Stimulated activated CD8-positive, alpha-beta memory T cell treated with anti-CD3 and anti-CD28 coated beads, Interleukin-12 subunit alpha, Interleukin-12 subunit beta, amount 100 ng/mL, for 4 hours (primary cell): Measurements from ENCODE around the gene ZNF750.
"Not testable (repeated sequence)": the region's sequence is repeated elsewhere in the genome, so short reads cannot be mapped to it uniquely, and the experiment has no call there.

ENCODE experiments used
- DNase-seq: peaks from one replicate; pipeline ENCODE4 v3.0.0-alpha.2; 2020; ENCODE audit warnings: low read depth

Gene ZNF750

GRCh38 chr17:82793974-82794630 is 45.7 kb downstream of the ZNF750 start:
- no peak for DNase-seq

DNA sequence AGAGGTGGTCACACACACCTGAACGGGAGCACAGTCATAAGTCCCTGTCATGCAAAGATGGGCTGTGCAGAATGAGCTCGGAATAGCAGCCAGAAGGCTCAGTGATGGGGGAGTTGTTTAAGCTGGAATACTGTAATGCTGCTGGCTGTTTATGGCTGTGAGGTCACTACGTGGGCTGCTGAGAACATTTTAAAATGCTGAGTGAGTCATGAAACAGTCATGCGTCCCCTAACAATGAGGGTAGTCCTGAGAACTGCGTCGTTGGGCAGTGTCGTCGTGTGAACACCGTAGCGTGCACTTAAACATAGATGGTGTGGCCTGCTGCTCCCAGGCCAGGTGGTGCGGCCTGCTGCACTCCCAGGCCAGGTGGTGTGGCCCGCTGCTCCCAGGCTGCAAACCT is 48.3 kb downstream of the ZNF750 start:
- DNase-seq = no peak

DNA sequence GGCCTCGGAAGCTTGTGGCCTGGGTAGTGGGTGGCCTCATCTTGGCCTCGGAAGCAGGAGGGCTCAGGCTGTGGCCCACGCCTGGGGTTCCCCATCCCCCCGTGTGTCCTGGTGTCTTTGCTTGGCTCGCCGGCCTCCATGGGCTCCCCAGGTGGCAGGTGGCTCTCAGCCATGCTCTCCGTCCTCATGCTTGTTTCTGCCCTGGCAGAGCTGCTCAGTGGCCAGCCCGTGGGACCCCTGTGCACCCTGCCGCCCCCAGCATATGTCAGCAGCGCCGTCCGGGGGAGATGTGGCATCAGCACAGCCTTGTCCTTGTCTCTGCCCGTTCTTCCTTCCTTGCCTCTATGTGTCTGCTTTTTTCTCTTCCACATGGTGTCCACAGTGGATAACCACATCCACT is 49.4 kb downstream of the ZNF750 start:
- no peak for DNase-seq

DNA sequence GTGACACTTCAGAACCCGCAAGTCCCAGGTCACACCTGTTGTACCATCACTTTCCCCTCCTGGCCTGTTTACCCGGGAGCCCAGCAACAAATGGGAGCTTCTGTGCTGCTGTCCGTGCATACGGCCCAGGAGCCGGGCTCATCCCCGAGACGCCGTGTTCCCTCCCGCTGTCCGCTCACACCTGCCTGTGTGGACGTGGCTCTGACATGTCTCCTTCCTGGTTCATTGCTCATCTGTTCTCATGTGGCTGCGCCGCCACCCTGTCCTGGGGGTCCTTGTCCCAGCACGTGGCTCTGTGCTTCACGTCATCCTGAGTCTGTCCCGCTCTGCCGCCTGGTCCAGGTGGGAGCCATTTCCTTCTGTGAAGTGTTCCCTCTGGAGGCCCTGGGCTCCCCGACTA is 50.0 kb downstream of the ZNF750 start:
- DNase-seq = no peak

DNA sequence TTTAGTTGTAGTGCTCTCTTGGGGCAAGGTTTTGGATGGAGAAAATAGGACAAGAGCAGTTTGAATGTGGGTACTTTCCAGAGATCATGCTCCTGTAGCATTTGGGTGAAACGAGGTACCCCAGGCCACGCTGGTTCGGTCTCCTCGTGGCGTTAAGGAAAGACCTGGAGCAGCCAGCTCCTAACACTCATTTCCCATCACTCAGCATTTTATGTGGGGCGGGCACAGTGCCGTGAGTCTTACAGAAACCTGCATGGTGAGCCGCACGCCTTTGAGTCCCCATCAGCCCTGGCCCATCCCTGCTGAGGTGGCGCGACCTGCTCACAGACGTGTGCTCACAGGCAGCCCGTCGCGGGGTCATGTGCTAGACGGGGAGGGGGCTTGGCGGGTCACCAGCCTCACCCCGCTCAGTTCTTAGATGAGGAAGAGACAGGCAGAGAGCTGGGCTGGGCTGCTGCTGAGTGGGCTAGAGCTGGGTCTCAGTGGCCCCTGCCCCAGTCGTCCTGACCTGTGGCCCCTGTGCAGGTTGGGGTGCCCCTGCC is 50.7 kb downstream of the ZNF750 start:
- DNase-seq = no peak

DNA sequence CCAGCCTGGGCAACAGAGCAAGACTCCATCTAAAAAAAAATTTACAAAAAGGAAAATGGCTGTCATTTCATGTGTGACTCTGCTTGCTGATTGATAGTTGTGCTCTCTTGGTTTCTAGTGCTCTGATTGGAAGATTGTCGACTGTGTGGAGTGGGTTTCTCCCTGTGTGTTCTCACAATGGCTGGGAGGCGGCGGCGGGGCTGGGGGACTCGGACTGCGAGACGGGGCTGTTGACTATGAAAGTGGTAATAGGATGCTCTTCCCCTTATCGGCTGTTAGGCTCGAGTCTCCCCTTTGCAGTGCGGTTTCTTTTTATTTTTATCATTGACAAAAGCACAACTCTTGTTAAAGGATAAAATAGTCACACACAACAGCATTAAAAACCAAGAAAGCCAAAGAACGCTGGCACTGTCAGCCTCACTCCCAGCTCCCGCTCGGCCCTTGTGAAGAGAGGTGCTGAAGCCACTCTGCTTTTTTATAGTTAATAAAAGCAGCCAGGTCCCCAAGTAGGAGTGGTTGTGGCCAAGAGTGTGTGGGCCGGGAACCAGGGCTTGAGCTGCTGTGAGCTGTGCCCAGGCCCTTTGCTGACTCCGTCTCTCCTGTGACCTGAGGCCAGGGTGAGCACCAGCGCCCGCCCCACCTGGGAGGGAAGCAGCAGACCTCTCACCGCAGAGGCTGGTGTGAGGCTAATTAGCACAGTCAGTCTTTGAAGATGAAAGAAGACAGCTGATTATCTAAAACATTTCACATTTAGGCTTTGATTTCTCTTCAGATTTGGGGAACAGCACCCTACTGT is 51.4 kb downstream of the ZNF750 start:
- no peak for DNase-seq

- no peak for DNase-seq
These were observed 52.6 kb downstream of the ZNF750 start for GRCh38 chr17:82787081-82787848.

DNA sequence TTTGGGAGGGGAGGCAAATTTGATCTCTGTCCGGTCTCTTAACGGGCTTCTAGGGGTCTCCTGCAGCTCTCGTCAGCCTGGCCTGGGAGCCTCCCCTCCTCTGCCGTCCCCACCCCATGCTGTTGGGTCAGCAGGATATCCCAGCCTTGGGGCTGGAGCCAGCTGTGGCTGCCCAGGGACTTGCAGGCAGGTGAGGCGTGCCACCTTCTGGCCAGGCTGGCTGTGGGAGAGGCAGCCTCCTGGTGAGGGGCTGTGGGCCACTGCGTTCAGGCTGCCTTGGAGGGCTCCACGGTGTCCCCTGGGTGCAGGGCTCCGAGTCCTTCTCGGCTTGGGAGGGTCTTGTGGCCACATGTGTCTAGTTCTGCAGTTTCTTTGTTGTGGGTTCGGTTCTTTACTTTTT is 53.4 kb downstream of the ZNF750 start:
- no peak for DNase-seq

- DNase-seq = not testable (repeated sequence)
These were observed 54.2 kb downstream of the ZNF750 start for GRCh38 chr17:82785581-82785980.

DNA sequence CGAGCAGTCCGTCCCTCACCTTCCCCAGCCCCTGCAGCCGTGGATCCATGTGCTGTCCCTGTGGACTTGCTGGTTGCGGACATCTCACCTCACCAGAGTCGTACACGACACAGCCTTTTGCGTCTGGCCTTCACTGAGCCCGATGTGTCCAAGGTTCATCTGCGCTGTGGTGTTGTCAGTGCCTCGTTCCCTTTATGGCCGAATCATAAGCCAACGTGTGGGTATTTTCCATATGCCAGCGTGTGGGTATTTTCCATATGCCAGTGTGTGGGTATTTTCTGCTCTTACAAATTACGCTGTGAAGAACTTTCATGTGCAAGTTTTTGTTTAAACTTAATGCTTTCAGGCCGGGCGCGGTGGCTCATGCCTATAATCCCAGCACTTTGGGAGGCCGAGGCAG is 56.3 kb downstream of the ZNF750 start:
- DNase-seq = no peak

DNA sequence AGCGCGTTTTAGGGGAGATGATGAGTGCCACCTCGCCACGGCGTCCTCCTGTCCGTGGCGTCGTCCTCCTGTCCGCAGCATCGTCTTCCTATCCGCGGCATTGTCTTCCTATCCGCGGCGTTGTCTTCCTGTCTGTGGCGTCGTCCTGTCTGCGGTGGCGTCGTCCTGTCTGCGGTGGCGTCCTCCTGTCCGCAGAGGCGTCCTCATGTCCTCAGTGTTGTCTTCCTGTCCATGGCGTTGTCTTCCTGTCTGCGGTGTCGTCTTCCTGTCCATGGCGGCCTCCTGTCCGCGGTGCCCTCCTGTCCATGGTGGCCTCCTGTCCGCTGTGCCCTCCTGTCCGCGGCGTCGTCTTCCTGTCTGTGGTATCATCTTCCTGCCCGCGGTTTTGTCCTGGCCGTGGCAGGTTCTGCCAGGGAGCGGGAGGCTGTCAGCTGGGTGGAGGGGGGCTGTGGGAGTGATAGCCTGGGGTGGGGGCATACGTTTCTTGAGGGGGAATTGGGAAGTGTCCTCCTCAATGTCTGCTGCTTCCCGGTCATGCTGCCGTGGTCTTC is 57.1 kb downstream of the ZNF750 start:
- DNase-seq = no peak

DNA sequence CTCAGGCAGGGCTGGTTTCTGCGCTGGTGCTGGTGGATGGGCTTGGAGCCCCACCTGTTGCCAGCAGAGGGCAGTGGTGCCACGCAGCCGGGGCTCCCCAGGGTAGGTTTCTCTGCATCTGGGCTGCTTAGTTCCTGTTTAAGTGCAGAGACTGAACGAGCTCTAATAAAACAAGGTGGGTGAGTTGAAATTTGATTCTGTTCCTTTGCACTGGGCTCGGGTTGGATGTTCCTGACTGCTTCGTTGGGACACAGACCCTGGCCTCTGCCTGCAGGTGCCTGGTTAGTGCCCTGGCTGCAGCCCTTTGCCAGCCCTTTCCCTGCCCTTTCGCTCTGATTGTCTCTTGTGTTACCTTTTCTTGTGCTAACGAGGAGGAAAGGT is 57.9 kb downstream of the ZNF750 start:
- DNase-seq = peak; percentile 69

DNA sequence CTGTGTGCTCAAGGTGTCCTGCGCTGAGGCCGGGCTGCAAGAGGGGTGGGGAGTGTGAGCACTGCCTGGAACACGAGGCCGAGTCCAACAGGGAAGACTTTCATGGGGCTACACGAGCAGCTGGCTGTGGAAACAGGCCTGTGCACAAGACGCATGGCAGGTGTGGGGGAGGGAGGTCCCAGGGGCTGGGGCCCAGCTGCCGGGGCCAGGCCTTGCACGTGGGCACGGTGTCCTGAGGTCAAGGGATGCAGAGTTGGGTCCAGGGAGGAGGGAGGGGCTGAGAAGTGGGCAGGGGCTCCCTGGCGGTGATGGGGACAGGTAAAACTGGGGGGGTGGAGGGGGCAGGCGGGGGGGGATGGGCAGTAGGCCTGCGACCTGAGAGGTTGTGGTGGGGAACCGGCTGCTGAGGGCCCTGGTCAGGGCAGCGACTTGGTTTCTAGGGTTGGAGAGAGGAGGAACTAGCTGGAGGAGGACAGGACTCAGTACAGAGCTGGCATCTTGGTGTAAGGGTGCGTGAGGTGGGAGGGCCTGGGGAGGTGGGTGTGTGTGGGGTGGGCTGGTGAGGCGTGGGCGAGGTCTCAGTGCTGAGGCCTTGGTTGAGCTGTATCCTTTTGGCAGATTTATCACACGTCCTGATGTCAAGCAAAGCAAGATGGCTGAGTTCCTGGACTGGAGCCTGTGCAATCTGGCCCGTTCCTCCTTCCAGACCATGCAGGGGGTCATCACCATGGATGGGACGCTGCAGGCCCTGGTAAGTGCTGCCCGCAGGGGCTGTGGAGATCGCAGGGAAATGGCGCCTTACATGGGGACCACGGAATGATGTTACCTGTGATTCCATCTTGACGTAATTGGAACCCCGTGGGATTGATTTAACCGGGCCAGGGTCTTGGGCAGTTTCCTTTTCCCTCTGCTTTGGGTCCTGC is 58.6 kb downstream of the ZNF750 start:
- no peak for DNase-seq

DNA sequence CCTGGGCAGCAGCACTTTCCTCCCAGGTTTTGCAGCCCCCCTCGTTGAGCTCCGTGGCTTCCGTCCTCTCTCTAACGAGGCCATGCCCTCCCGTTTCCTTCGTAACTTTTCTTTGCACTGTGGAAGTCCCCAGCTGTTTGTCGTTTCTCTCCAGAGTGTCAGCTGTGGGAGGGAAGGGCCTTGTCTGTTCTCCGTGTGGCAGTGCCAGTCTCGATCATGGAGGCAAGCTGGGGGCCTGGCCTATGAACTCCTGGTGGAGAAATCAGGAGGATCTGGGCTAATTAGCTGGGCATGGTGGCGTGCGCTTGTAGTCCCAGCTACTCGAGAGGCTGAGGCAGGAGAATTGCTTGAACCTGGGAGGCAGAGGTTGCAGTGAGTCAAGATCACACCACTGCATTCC is 59.6 kb downstream of the ZNF750 start:
- DNase-seq = no peak

GRCh38 chr17:82779541-82779940 is 60.3 kb downstream of the ZNF750 start:
- DNase-seq = no peak
